ENCODE data around the gene TEX19.

Gene TEX19

GRCh38 chr17:82321947-82322466 is 37.0 kb upstream of the TEX19 start:
- DNase-seq, result no peak

DNA sequence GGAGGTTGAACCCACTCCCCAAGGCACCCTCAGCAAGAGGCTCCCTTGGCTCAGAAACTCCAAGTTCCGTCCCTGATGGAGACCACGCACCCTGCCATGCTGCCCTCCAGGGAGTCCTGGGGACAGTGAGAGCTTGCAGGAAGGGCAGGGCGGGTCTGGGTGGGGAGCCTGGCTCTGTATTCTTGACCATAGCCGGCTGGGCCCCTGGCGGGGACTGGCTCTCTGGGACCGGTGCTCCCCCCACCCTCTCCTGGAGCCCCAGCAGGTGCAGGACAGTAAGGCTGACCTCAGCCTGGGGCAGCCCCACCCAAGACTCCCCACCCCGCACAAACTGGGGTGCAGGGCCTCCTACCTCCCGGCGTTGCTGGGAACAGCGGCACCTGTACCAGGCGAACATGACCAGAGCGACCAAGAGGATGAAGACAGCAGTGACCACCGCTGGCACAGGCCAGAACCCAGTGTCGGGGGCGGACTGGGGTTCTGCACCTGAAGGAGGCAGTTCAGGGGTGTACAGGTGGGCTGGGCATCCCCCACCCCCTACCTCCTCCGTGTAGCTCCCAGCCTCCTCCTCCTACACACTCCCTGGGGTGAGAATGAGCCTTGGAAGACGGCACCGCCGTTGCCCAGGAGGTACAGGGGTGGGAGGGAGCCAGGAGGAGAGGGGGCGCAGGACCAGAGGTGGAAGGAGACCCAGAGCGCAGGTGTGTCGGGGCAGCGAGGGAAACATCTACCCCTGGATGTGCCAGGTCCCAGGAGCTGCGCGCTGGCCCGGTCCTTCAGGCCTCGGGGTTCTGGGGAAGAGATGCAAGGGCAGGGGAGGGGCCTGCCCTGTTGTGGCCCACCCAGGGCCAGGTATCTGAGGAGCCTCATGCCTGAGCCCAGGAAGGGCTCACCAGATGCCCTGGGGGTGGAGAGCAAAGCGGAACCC is 36.3 kb upstream of the TEX19 start:
- DNase-seq, result no peak

DNA sequence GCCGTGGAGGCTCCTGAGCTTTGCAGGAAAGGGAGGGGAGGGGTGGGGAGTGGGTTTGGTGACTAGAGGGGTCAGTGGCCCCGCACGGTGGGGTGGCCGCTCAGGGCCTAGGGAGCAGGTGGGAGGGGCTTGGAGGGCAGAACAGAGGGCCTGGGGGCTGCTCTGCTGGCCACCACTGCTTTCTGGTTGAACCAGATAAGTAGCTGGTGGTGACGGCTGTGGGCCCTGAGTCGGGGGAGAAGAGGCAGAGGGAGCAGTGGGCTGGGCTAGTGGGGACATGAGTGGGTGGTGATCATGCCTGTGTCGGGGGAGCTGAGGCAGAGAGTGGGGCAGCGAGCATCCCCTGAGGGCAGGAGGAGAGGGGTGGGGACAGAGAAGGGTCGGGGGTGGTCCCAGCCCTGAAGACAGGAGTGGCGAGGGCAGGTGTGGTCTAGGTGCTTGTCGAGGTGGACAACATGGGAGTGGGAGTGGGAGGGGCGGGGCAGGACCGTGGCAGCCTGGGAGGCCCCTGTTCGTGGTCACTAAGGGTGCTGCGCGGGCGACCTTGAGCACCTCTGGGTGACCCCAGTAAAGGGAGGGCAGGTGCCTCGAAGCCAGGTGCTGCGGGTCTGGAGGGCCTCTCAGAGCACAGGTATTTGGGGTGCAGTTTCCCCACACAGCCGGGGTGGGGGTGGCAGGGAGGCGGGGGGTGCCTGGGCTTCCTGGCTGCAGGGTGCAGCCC is 35.4 kb upstream of the TEX19 start:
- DNase-seq, result no peak

DNA sequence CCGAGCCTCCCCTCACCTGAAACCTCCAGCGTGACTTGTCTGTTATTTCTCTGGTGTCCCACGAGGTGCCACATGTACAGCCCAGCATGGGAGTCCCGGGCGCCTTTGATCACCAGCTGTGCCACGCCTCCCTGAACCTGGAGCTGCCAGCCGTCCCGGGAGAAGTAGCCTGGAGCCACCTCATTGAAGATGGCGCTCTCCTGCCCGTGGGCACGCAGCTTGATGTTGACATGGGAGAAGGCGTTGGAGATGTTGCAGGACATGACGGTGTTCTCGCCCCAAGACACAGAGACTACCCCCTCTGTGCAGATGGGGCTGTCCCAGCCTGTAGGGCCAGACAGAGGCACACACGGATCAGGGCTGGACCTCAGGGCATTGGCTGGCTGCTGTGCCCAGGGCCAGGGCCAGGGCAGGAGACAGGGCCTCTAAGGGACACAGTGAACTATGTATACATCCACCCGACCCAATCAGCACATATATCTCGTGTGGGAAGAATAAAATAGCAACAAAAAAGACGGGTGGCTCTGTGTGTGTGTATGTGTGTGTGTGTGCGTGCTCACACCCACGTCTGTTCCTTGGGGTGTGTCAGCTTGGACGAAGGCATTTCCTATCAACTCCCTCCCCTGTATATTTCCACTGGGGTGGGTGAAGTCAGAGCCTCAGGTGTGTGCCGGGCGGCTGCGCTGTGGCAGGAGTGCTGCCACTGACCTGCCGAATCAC is 34.3 kb upstream of the TEX19 start:
- no peak for DNase-seq

DNA sequence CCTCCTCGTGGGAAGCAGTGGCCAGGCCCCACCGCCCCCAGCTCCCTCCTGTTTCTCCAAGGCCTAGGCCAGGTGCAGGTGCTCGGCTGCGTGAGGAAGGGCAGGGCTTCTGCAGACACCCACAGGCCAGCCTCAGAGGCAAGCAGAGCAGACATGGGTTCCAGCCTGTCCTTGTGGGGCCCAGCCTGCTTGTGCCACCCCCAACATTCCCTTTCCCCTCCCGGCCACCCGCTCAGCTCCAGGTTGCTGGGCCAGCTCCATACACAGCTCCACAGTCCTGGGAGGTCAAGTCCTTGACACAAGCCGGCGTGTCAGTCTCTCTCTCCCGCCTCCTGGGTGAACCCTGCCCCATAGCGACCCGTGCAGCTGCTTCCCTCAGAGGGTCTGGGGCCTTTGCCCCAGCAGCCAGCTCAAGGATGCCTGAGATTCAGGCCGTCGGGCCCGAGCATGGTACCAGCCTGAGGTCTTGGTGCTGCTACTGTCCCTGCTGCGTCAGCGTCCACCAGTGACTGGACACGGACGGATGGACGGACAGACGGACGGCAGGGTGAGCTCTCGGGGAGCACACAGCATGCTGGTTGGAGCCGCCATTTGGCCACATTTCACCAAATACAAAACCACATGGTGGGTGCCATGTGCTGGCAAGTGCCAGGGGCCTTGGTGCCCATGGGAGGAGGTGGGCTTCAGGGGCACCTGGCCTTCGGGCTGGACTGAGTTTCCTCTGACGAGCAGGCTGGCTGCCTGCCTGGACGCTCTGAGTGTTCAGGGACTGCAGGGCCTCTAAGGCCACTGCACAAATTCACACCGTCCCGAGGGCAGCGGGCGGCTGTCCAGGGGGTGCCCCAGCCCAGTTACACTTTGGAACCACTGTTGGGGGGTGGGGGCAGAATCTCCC is 33.5 kb upstream of the TEX19 start:
- DNase-seq, result no peak

DNA sequence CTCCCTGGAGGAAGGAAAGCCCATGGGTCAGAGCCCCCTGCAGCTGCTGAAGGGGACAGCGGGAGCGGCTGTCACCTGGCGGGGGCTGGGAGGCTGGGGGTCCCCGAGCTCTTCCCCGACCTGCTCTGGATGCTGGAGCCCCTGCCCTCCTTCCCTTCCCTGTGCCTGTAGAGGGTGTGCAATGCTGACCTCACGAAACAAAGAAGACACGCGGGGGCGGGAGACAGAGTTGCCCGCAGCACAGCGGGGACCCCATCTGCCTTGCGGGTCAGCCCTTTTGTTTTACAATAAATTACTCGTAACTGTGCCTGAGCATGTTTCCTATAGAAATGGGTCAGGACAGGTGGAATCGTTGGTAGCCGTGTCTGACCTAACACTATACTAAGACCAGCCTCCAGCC is 31.8 kb upstream of the TEX19 start:
- no peak for DNase-seq

DNA sequence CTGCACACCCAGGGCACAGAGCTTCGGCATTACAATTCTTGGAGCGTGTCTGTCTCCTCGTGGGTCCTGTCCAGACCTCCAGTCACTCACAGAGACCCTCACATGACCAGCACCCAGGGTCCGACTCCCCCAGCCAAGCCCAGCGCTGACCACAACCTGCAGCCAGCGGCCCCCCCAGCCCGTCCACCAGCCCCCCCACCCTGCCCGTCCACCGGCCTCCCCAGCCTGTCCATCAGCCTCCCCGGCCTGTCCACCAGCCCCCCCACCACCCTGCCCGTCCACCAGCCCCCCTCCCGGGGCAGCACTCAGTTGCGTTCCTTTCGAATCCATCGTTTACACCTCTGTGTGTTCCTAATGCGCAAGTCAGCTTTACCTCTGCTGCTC is 31.3 kb upstream of the TEX19 start:
- DNase-seq, result no peak

- DNase-seq, result no peak
These were observed 30.7 kb upstream of the TEX19 start for GRCh38 chr17:82328141-82328993.

- DNase-seq, result no peak
These were observed 30.0 kb upstream of the TEX19 start for GRCh38 chr17:82328994-82329507.

- DNase-seq, result no peak
These were observed 29.2 kb upstream of the TEX19 start for GRCh38 chr17:82329683-82330321.

DNA sequence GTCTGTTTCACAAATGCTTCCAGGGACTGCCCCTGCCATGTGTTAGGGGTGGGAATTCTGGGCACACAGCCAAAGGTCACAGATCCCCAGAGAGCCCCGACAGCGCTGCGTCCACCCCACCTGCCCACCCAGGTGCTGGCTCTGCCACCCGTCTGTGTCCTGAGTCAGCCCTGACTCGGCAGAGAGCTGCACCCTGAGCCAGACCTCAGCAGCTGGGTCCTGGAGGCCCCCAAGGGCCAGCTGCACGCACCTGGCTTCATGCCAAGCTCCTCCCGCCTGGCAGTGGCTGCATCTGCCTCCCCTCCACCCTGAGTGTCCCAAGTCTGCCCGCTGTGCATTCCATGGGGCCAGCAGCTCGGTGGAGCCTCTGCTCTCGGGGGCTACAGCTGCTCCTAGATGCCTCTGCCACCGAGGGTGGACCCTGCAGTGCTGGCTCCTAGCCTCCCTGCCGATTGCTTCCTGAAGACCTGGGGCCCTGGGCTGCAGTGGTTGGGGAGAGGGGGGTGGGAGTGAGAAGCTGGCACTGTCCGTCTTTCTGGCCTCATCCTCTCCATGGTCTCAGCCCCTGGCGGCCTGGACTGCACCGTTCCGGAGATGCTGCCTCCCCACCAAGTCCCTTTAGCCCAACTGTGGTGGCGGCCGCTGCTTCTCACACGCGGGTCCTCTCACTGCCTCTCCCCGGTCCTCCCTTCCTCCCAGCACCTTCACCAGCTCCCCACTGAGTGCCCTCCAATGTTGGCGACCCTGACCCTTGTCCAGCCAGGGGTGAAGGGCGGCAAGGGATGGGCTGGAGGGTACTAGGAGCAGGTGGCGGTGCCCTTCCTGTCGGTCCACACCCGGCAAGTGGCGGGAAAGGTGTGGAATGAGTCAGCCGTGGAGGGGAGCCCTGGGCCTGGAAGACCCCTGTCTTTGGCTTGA is 28.5 kb upstream of the TEX19 start:
- DNase-seq, result peak; percentile 45

DNA sequence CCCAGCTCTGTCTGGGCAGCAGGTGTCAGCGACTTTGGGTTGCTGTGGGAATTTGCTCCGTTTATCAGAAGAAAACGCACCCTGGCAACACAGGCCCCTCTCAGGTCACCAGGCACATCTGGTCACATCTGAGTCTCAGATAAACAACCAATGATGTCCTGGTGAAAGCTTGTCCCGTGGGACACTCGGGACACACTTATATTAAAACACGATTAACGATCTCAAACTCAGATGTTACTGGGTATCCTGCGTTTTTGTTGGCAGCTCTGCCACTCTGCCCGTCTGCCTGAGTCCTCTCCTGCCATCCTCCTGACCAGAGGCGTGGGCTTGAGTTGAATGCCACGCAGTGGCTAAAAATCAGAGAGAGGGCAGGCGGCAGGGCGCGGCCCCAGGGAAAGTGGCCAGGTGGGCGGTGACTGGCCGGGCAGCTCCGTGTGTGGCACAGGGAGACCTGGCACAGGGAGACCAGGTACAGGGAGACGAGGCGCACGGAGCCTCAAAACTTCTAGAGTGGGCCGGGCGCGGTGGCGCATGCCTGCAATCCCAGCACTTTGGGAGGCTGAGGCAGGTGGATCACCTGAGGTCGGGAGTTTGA is 27.6 kb upstream of the TEX19 start:
- no peak for DNase-seq

DNA sequence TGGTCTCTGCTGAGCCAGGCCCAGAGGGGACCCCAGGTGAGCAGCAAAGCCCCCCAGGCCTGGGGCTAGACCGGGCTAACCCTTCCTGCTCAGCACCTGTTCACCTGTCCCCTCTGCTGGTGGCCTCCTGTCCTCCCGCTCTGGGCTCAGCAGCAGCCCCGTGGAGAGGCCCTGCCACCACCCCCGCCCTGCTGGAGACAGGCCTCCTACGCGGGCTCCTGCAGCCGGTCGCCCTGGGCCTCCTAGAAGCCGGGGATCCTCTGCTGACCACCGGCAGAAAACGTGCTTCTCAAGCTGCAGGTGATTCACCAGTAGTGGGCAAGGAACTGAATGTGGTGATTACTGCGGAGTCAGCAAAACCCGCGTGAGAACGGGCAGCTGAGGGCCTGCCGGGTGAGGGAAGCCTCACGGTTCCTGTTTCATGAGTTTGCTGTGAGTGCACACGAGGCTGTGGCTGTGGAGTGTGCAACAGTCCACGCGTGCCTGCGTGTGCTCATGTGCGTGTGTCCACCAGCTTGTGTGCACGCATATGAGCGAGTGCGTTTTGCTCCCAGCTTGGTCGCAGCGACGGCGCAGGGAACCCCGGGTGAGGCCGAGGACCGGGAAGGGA is 26.3 kb upstream of the TEX19 start:
- no peak for DNase-seq

- DNase-seq, result peak; percentile 55
These were observed 25.5 kb upstream of the TEX19 start, which contains the start of gene SECTM1 for GRCh38 chr17:82333279-82334171. TSS of gene SECTM1 (minus strand) at chr17:82333766. CDS start at chr17:82327240, 6,526 bp downstream.

- DNase-seq, result no peak
These were observed 24.8 kb upstream of the TEX19 start for GRCh38 chr17:82334204-82334621.

DNA sequence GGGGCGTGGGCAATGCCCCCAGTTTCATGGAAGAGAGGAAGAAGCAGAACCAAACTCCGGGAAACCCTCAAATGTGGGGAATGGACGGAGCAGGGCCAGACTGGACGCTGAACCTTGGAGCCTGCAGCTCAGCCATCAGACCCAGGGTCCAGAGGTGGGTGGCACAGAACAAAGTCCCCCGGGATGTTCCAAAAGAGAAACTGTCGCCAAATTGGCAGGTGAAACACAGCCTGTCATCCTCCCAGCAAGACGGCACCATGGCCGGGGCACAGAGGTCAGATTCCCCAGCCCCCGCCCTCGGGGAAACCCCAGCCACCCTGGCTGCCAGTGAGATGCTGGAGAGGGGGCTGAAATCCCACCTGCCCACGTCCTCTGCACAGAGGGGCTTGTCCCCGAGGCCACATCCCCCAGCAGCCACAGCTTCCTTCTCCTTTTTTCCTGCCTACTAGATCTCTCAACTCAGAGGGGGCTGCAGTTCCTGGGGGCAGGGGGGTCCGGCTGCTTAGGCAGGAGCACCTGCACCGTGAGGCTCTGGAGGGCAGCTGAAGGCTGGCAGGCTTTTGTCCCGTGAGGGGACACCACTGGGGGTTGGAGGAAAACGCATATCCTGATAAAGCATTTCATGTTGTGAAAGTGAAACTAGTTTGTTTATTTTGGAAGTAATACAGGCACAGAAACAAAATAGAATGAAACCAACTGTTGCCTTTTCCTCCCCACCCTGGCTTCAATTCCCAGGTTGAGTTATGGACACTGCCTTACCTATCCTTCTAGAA is 24.2 kb upstream of the TEX19 start:
- DNase-seq, result no peak
